Body of pancreas (tissue), 4 donors: ENCODE data around the gene EXD2.

Experiments used
- POLR2A ChIP-seq, 3 donors: fragments of 450-650 bp; IDR thresholded peaks; one replicate each; pipeline ENCODE4 v1.6.1; 2016; ENCODE audit warnings: antibody characterized with exemption in 3 of 3, mild to moderate bottlenecking in 2 of 3
- TF ChIP-seq, protein P1 (sequence below), 7 experiments: fragments of 450-650 bp in 4 of 7; fragments of 200-600 bp in 3 of 7; sonication (generic) in 3 of 7; IDR thresholded peaks; one replicate each; pipeline ENCODE4 v1.5.1; 2016 to 2019; ENCODE audit warnings: antibody characterized with exemption in 7 of 7

GRCh38 chr14:69270795-69271708 is 79.8 kb downstream of the EXD2 start:
- TF ChIP-seq POLR2A (IDR thresholded peaks at IDR 0.05) = no peak
- TF ChIP-seq, protein P1, sequence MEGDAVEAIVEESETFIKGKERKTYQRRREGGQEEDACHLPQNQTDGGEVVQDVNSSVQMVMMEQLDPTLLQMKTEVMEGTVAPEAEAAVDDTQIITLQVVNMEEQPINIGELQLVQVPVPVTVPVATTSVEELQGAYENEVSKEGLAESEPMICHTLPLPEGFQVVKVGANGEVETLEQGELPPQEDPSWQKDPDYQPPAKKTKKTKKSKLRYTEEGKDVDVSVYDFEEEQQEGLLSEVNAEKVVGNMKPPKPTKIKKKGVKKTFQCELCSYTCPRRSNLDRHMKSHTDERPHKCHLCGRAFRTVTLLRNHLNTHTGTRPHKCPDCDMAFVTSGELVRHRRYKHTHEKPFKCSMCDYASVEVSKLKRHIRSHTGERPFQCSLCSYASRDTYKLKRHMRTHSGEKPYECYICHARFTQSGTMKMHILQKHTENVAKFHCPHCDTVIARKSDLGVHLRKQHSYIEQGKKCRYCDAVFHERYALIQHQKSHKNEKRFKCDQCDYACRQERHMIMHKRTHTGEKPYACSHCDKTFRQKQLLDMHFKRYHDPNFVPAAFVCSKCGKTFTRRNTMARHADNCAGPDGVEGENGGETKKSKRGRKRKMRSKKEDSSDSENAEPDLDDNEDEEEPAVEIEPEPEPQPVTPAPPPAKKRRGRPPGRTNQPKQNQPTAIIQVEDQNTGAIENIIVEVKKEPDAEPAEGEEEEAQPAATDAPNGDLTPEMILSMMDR (IDR thresholded peaks at IDR 0.05) = no peak
